Left lung (tissue), 10 donors: ENCODE data around the gene DNASE1L1. TPM values are rescaled to one million over a fixed set of nuclear protein-coding genes. Genes with fewer than 3 reads are reported as not detected.
A peak's percentile ranks its signal among the peaks of the same experiment; 100 is the strongest.

Source experiments
- ATAC-seq: fragments of 200-7000 bp; cut with Tn5 transposase; one replicate; pipeline ENCODE4 v1.9.1; 2020; ENCODE audit warnings: moderate library complexity
- DNase-seq, 4 donors: peaks; one replicate each; pipeline ENCODE4 v3.0.0-alpha.2; 2013 to 2020
- H3K27ac ChIP-seq, 2 donors: fragments of 200-600 bp; sonication (generic) in 1 of 2; one replicate each; pipeline versions ENCODE4 v1.5.0 to v1.8.0; 2020 to 2021
- H3K27me3 ChIP-seq, 2 donors: fragments of 200-600 bp; sonication (generic) in 1 of 2; one replicate each; pipeline versions ENCODE4 v1.5.0 to v1.8.0; 2020 to 2021
- H3K36me3 ChIP-seq, 2 donors: fragments of 200-600 bp; sonication (generic) in 1 of 2; one replicate each; pipeline versions ENCODE4 v1.5.0 to v1.8.0; 2020 to 2021
- H3K4me1 ChIP-seq, 2 donors: fragments of 200-600 bp; one replicate each; pipeline ENCODE4 v1.8.0; 2021
- H3K4me3 ChIP-seq, 2 donors: fragments of 200-600 bp; sonication (generic) in 1 of 2; one replicate each; pipeline versions ENCODE4 v1.5.0 to v1.8.0; 2020 to 2021; ENCODE audit warnings: mild to moderate bottlenecking in 1 of 2
- H3K9me3 ChIP-seq, 2 donors: fragments of 200-600 bp; sonication (generic) in 1 of 2; one replicate each; pipeline versions ENCODE4 v1.5.0 to v1.8.0; 2020 to 2021
- intact Hi-C, 2 donors: fragments of 100-400 bp; cut with DNase I; formaldehyde crosslinking; loops; one replicate each; pipeline versions ENCODE4 v1.11.2 to v1.14.2; 2022
- polyA plus RNA-seq, 6 donors: library from polyadenylated mRNA; unstranded; fragments of 120-200 nt; gene quantifications; one replicate each; pipeline ENCODE4 v1.2.1, GENCODE V29; 2013; ENCODE audit not compliant: insufficient read length in 6 of 6
- total RNA-seq, 2 donors: library from RNA; stranded (reverse); fragmentation: NEBNext Ultra II Directional; extraction: Animal tissue kit (Norgen Biotek cat#: 25700); gene quantifications; one replicate each; pipeline ENCODE4 v1.2.1, GENCODE V29; 2021
- TF ChIP-seq, protein P1 (sequence below), 2 donors: fragments of 200-600 bp; sonication (generic) in 1 of 2; IDR thresholded peaks; one replicate each; pipeline versions ENCODE4 v1.5.0 to v1.8.0; 2021; ENCODE audit warnings: antibody characterized with exemption in 2 of 2
- donor health status: DM: no; HTN: yes; CAD: no.
- donor health status: DM: no; HTN: no; CAD: no.

The DNASE1L1 gene
- total and polyA plus RNA-seq, 8 donors, result 8.8 to 36.1 (median 10.4) TPM

DNA sequence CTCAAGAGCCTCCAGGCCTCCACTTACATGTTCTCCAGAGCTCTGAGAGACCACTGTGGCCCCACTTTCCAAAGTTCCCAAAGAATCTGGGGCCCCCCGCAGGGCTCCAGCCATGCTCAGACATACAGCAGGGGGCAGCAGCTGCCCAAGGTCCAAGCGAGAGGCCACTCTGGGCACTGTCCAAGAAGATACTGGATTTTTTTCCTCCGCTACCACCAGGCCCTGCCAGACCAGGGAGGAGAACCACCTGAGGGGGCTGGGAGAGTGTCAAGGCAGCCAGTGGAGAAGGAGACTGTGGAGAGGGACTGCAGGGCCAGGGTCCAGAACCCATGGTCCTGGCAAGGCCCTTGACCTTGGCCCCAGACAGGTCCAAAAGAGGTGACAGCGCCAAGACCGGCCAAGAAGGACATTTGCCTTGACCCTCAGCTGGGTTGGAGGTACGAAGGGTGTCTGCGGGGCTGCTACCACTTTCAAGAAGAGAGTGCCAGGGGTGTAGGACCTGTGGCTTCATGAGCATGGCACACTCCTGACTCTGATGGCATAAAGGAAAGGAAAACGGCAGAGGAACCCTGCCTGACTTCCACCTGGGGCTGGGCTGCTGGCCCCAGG is 24.7 kb downstream of the DNASE1L1 start:
- TF ChIP-seq, protein P1, sequence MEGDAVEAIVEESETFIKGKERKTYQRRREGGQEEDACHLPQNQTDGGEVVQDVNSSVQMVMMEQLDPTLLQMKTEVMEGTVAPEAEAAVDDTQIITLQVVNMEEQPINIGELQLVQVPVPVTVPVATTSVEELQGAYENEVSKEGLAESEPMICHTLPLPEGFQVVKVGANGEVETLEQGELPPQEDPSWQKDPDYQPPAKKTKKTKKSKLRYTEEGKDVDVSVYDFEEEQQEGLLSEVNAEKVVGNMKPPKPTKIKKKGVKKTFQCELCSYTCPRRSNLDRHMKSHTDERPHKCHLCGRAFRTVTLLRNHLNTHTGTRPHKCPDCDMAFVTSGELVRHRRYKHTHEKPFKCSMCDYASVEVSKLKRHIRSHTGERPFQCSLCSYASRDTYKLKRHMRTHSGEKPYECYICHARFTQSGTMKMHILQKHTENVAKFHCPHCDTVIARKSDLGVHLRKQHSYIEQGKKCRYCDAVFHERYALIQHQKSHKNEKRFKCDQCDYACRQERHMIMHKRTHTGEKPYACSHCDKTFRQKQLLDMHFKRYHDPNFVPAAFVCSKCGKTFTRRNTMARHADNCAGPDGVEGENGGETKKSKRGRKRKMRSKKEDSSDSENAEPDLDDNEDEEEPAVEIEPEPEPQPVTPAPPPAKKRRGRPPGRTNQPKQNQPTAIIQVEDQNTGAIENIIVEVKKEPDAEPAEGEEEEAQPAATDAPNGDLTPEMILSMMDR (IDR thresholded peaks at IDR 0.05), result no peak
- Histone ChIP-seq H3K4me3 (no peak overlapping the region), H3K9me3 (no peaks in the 10 kb centered on the region), H3K27me3 (no peaks in the 10 kb centered on the region), H3K36me3 (no peaks in the 10 kb centered on the region), H3K4me1 (peaks cover 0 to 9% of the 10 kb centered on the region in 2 donors), H3K27ac (no peak overlapping the region)
- intact Hi-C loops, result no loop called here
- DNase-seq, result peak in 1 of 4 donors; percentile 29
- ATAC-seq, result no peak

DNA sequence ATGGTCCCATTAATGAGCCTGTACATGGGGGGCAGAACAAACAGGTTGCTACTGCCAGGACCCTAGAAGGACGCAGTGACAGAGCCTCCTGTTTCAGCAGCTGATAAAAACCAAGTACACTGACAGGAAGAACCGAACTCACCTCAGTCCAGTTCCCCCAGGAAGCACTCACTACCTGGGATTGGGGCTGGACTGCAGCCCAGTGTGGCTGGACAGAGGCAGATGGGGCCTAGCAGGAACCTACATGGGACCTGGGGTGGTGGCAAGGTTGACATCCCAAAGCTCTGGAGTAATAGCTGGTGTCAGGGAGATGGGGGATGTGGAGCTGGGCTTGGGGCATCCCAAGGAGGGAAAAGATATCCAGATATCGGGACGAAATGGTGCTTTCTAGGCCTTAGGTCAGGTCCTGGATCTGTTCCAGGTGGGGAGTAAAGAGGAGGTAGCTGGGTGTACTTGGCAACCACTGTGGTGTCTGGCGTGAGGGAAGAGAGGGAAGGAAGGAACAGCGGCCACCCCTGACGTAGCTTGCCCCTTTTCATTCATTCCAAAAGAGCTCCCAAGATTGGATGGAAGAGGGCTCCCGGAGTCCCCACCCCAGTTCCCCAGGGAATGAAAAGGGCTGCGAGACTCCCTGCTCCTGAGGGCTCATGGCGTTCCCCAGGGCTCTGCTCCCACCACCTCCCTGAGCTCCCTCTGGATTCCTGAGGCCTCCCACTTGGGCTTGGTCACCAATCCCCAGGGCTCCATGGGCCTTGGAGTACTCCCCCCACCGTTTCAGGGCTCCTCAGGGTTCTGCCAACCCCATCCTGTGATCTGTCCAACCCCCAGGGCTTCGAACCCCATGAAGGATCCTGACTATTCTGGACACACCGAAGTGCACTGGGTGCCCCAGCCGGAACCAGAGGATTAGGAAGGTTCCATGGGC is 25.4 kb downstream of the DNASE1L1 start:
- intact Hi-C loops, result no loop called here
- Histone ChIP-seq H3K4me1 (peaks cover 0 to 9% of the 10 kb centered on the region in 2 donors), H3K27ac (no peak overlapping the region), H3K9me3 (no peaks in the 10 kb centered on the region), H3K4me3 (no peak overlapping the region), H3K36me3 (no peaks in the 10 kb centered on the region), H3K27me3 (no peaks in the 10 kb centered on the region)
- TF ChIP-seq, protein P1 (IDR thresholded peaks at IDR 0.05), result no peak
- DNase-seq (peak in 1 of 4 donors; percentile 24), ATAC-seq (no peak)

DNA sequence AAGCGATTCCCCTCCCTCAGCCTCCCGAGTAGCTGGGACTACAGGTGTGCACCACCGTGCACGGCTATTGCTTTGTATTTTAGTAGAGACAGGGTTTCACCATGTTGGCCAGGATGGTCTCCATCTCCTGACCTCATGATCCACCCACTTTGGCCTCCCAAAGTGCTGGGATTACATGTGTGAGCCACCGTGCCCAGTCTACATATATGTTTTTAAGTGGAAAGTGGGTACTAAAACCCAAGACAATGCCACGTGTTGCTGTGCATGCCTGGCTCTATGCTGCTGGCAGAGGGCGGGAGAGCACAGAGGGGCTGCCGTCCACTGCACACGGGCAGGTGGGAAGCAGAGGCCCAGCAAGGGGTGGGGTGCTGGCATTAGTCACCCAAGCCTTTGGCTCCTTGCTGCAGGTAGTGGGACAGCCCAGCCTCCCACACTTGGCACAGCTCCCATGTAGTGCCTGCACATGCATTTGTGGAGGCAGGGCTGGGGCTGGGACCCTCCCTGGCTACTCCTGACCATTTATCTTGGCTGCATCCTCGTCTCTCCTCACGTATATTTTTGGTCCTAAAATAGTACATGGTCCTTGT is 26.5 kb downstream of the DNASE1L1 start:
- DNase-seq (no peak), ATAC-seq (no peak)
- H3K27me3 ChIP-seq, result no peaks in the 10 kb centered on the region
- TF ChIP-seq, protein P1 (IDR thresholded peaks at IDR 0.05), result no peak
- intact Hi-C loops, result no loop called here
- no peak overlapping the region for H3K4me3 ChIP-seq
- no peak overlapping the region for H3K27ac ChIP-seq
- peaks cover 0 to 14% of the 10 kb centered on the region in 2 donors for H3K4me1 ChIP-seq
- H3K9me3 ChIP-seq, result no peaks in the 10 kb centered on the region
- no peaks in the 10 kb centered on the region for H3K36me3 ChIP-seq

DNA sequence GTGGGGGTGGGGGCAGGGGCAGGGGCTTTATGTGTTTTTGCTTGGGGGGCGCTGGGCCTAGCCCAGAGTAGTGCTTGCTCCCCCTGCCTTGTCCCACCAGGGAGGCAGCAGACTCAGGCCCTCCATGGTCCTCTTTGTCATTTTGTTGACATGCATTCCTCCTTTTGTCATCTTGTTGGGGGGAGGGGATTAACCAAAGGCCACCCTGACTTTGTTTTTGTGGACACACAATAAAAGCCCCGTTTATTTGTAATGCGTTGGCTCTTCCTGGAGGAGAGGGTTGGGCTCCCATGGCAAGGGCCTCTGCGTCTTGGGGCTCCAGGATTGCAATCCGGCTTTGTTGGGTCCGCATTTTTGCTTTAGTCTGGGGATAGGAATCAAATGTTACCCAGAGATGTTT is 27.8 kb downstream of the DNASE1L1 start:
- TF ChIP-seq, protein P1 (IDR thresholded peaks at IDR 0.05), result no peak
- intact Hi-C loops, result no loop called here
- no peak overlapping the region for H3K27ac ChIP-seq
- no peak overlapping the region for H3K4me3 ChIP-seq
- no peaks in the 10 kb centered on the region for H3K36me3 ChIP-seq
- no peak for ATAC-seq
- H3K27me3 ChIP-seq, result no peaks in the 10 kb centered on the region
- peaks cover 0 to 21% of the 10 kb centered on the region in 2 donors for H3K4me1 ChIP-seq
- DNase-seq, result no peak
- H3K9me3 ChIP-seq, result no peaks in the 10 kb centered on the region

DNA sequence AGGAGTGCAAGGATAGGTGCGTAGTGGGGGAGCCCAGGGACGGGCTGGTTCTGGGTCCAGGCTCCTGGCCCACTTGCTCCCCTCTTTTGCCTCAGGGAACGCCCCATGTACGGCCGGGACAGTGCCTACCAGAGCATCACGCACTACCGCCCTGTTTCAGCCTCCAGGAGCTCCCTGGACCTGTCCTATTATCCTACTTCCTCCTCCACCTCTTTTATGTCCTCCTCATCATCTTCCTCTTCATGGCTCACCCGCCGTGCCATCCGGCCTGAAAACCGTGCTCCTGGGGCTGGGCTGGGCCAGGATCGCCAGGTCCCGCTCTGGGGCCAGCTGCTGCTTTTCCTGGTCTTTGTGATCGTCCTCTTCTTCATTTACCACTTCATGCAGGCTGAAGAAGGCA is 28.3 kb downstream of the DNASE1L1 start:
- Histone ChIP-seq H3K4me1 (peaks cover 0 to 21% of the 10 kb centered on the region in 2 donors), H3K4me3 (peak overlapping the region in 1 of 2 donors; percentile 62), H3K9me3 (no peaks in the 10 kb centered on the region), H3K27me3 (no peaks in the 10 kb centered on the region), H3K27ac (no peak overlapping the region), H3K36me3 (no peaks in the 10 kb centered on the region)
- no peak for ATAC-seq
- TF ChIP-seq, protein P1 (IDR thresholded peaks at IDR 0.05), result no peak
- no peak for DNase-seq
- intact Hi-C loops, result no loop called here
